H1 (cell line): Measurements from ENCODE around the gene ZNF521.

Experiments
- EZH2 ChIP-seq: fragments of 200-600 bp; sonication (generic); IDR thresholded peaks from 2 replicates; pipeline ENCODE4 v1.7.1; 2012; ENCODE audit warnings: low read depth, mild to moderate bottlenecking, moderate library complexity, low read length, inconsistent platforms; ENCODE audit not compliant: severe bottlenecking
- GABPA ChIP-seq: IDR thresholded peaks from 2 replicates; pipeline ENCODE4 v1.6.1; 2011; ENCODE audit warnings: mild to moderate bottlenecking, low read length, moderate library complexity, borderline replicate concordance; ENCODE audit not compliant: insufficient read depth
- KDM5A ChIP-seq: fragments of 200-600 bp; IDR thresholded peaks from 2 replicates; pipeline ENCODE4 v1.7.1; 2012; ENCODE audit warnings: mild to moderate bottlenecking, low read length, inconsistent platforms, mixed read lengths

DNA sequence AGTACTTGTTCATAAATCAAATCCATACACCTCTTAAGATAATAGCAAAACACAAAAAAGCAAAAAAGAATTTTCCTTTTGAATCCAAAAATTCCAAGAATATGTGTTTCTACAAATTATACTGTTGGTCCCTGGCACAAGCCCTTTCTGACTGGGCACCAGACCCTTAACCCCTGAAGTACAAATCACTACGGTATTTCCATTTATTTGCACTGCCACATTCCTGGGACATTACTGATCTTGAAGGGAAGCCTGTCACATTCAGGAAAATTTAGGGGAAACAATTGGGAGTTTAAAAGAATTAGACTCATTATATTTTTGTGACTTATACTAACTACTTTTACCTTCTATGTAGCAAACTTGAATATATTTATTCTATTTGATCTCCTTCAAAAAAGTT is 98.8 kb downstream of the ZNF521 start:
- TF ChIP-seq EZH2 = no peak
- no peak for TF ChIP-seq GABPA
- no peak for TF ChIP-seq KDM5A
